ENCODE measurements around the gene SELENON.

SELENON gene

DNA sequence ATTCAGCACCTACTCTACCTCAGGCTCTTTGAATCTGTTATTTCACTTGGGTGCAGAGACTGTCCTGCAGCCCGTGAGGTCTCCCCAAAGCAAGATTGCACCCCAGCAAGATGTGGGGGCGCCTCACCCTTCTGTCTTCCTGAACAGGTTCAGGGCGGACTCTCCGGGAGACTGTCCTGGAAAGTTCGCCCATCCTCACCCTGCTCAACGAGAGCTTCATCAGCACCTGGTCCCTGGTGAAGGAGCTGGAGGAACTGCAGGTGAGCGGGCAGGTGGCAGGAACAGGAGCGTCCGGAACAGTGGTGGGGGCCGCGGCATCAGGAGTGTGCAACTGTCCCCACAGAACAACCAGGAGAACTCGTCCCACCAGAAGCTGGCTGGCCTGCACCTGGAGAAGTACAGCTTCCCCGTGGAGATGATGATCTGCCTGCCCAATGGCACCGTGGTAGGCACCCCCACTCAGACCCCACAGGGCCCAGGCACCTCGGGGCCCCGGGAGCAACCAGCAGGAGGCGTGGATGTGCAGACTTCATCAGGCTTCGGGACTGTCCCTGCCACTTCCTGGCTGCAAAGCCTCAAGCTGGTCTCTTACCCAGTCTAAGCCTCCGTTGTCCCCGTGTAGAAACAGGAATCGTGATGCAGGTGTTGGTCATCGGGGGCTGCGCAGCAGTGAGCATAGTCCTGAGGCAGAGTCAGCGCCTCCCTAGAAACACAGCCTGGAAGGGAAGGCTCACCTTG is 13.9 kb downstream of the SELENON start:
- no peak overlapping the region for H2AFZ ChIP-seq (ENCODE audit: low read length)
- H4K20me1 ChIP-seq (ENCODE audit: insufficient read depth, low read length) = no peaks in the 10 kb centered on the region
- H3K9me2 ChIP-seq (ENCODE audit: low read depth, low read length) = no peaks in the 10 kb centered on the region
- H3K4me2 ChIP-seq (ENCODE audit: low read length) = no peak overlapping the region
- TF ChIP-seq, protein P1, sequence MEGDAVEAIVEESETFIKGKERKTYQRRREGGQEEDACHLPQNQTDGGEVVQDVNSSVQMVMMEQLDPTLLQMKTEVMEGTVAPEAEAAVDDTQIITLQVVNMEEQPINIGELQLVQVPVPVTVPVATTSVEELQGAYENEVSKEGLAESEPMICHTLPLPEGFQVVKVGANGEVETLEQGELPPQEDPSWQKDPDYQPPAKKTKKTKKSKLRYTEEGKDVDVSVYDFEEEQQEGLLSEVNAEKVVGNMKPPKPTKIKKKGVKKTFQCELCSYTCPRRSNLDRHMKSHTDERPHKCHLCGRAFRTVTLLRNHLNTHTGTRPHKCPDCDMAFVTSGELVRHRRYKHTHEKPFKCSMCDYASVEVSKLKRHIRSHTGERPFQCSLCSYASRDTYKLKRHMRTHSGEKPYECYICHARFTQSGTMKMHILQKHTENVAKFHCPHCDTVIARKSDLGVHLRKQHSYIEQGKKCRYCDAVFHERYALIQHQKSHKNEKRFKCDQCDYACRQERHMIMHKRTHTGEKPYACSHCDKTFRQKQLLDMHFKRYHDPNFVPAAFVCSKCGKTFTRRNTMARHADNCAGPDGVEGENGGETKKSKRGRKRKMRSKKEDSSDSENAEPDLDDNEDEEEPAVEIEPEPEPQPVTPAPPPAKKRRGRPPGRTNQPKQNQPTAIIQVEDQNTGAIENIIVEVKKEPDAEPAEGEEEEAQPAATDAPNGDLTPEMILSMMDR (IDR thresholded peaks at IDR 0.05; ENCODE audit: low read length) = peak; percentile 48; the same call in 1 of the 2 replicates
- TF ChIP-seq EZH2 (IDR thresholded peaks at IDR 0.05; ENCODE audit: borderline replicate concordance, low read length) = no peak
- H3K36me3 ChIP-seq (ENCODE audit: insufficient read depth, low read length) = no peaks in the 10 kb centered on the region
- H3K4me3 ChIP-seq (ENCODE audit: low read depth, low read length, poor library complexity, severe bottlenecking) = no peak overlapping the region
- H3K27me3 ChIP-seq (ENCODE audit: insufficient read depth, low read length) = no peaks in the 10 kb centered on the region
- H3K4me1 ChIP-seq (ENCODE audit: insufficient read depth, low read length, severe bottlenecking) = peaks cover 18% of the 10 kb centered on the region
- H3K9ac ChIP-seq (ENCODE audit: low read length) = no peak overlapping the region
- no peaks in the 10 kb centered on the region for H3K79me2 ChIP-seq (ENCODE audit: insufficient read depth, low read length)
- no peaks in the 10 kb centered on the region for H3F3A ChIP-seq (ENCODE audit: insufficient read depth, low read length)
- no peak overlapping the region for H3K27ac ChIP-seq (ENCODE audit: low read depth, low read length, poor library complexity, severe bottlenecking)
- no peaks in the 10 kb centered on the region for H3K9me3 ChIP-seq (ENCODE audit: low read length)

DNA sequence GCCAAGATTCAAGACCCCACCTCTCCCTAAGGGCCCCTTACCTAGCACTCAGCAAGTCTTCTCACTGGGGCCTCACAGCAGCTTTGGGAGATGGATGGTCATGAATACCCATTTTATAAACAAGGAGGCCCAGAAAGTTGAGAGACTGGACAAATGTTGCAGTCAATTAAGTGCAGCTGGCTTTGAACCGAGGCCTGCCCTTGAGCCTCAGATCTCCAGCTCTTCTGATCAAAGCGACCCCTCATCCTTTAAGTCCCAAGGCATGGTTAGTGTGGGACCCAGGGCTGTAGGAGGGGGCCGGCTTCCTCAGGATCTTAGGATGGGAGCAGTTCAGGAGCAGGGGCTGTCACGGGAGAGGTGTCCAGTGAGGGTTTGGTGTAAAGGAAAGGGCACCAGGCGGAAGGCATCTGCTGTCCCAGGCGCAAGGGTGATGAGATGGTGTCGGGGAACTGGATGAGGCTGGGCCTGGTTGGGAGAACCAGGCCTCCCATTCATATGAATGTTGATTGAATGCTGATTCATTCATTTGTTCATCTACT is 14.6 kb downstream of the SELENON start:
- TF ChIP-seq, protein P1 (IDR thresholded peaks at IDR 0.05; ENCODE audit: low read length) = no peak
- no peak for TF ChIP-seq EZH2 (IDR thresholded peaks at IDR 0.05; ENCODE audit: borderline replicate concordance, low read length)
- Histone ChIP-seq H3K9me2 (ENCODE audit: low read depth, low read length) (no peaks in the 10 kb centered on the region), H3K36me3 (ENCODE audit: insufficient read depth, low read length) (no peaks in the 10 kb centered on the region), H3K4me2 (ENCODE audit: low read length) (no peak overlapping the region), H3K27me3 (ENCODE audit: insufficient read depth, low read length) (no peaks in the 10 kb centered on the region), H3K9ac (ENCODE audit: low read length) (no peak overlapping the region), H3F3A (ENCODE audit: insufficient read depth, low read length) (no peaks in the 10 kb centered on the region), H3K4me1 (ENCODE audit: insufficient read depth, low read length, severe bottlenecking) (peaks cover 16% of the 10 kb centered on the region), H3K9me3 (ENCODE audit: low read length) (no peaks in the 10 kb centered on the region), H2AFZ (ENCODE audit: low read length) (no peak overlapping the region), H3K27ac (ENCODE audit: low read depth, low read length, poor library complexity, severe bottlenecking) (no peak overlapping the region), H3K4me3 (ENCODE audit: low read depth, low read length, poor library complexity, severe bottlenecking) (no peak overlapping the region), H4K20me1 (ENCODE audit: insufficient read depth, low read length) (no peaks in the 10 kb centered on the region), H3K79me2 (ENCODE audit: insufficient read depth, low read length) (no peaks in the 10 kb centered on the region)

DNA sequence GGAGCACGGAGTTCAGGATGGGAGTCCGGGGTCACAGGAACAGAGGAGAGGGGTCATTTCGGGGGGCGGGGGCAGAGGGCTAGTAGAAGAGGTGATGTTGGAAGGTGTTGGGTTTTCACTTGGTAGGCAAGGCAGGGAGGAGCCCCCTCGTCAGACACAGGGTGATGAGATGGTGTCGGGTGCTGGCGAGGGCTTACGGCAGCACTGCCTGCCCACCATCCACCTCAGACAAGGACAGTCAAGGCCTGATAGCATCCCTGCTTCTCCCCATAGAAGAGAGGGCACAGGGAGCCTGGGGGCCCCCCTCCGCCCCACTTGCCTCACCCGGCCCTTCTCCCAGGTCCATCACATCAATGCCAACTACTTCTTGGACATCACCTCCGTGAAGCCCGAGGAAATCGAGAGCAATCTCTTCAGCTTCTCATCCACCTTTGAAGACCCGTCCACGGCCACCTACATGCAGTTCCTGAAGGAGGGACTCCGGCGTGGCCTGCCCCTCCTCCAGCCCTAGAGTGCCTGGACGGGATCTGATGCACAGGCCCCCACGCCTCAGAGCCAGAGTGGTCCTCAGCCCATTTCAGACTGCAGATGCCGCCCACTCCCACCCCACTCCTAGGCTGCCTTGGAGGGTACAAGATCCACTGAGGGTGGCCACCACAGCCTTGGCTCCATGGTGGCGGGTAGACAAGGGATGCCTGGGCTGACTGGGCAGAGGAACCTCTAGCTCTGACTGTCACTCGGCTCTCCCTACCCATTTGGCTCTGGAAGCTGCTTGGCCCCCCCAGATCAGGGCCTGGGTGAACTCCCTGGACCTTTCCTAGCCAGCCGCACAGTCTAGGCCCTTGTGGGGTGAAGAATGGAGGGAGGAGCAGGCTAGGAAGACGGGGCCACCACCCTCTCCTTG is 15.5 kb downstream of the SELENON start:
- no peak overlapping the region for H3K9ac ChIP-seq (ENCODE audit: low read length)
- H3K79me2 ChIP-seq (ENCODE audit: insufficient read depth, low read length) = no peaks in the 10 kb centered on the region
- H2AFZ ChIP-seq (ENCODE audit: low read length) = no peak overlapping the region
- H3K4me1 ChIP-seq (ENCODE audit: insufficient read depth, low read length, severe bottlenecking) = peaks cover 8% of the 10 kb centered on the region
- H3K4me2 ChIP-seq (ENCODE audit: low read length) = no peak overlapping the region
- no peaks in the 10 kb centered on the region for H3K9me2 ChIP-seq (ENCODE audit: low read depth, low read length)
- H3K36me3 ChIP-seq (ENCODE audit: insufficient read depth, low read length) = no peaks in the 10 kb centered on the region
- H3K27ac ChIP-seq (ENCODE audit: low read depth, low read length, poor library complexity, severe bottlenecking) = no peak overlapping the region
- no peaks in the 10 kb centered on the region for H3F3A ChIP-seq (ENCODE audit: insufficient read depth, low read length)
- no peak overlapping the region for H3K4me3 ChIP-seq (ENCODE audit: low read depth, low read length, poor library complexity, severe bottlenecking)
- H4K20me1 ChIP-seq (ENCODE audit: insufficient read depth, low read length) = no peaks in the 10 kb centered on the region
- no peaks in the 10 kb centered on the region for H3K9me3 ChIP-seq (ENCODE audit: low read length)
- TF ChIP-seq, protein P1 (IDR thresholded peaks at IDR 0.05; ENCODE audit: low read length) = no peak
- TF ChIP-seq EZH2 (IDR thresholded peaks at IDR 0.05; ENCODE audit: borderline replicate concordance, low read length) = no peak
- no peaks in the 10 kb centered on the region for H3K27me3 ChIP-seq (ENCODE audit: insufficient read depth, low read length)

Data from OCI-LY1 (cell line).